CD8-positive, alpha-beta memory T cell (primary cell): ENCODE results near the gene SLC22A2. TPM values are rescaled to one million over a fixed set of nuclear protein-coding genes. Genes with fewer than 3 reads are reported as not detected.

Experiments
- CTCF ChIA-PET: fragments of 350-600 bp; sonication (Branson Sonifier 250); formaldehyde crosslinking; loops from one replicate; lab custom pipeline; 2021; ENCODE audit warnings: antibody characterized with exemption; lab: Charles Lee
- POLR2A ChIA-PET: fragments of 350-600 bp; sonication (Branson Sonifier 250); formaldehyde crosslinking; loops from one replicate; lab custom pipeline; 2021; ENCODE audit warnings: antibody characterized with exemption; lab: Charles Lee
- DNase-seq, 5 donors: peaks; one replicate each; pipeline versions ENCODE4 v3.0.0 to v3.0.0-alpha.2; 2020 to 2022; ENCODE audit warnings: mixed read lengths in 1 of 5
- H3K27ac ChIP-seq: one replicate; pipeline ENCODE4 v1.7.0; 2013; ENCODE audit warnings: low read depth, mild to moderate bottlenecking, low read length, moderate library complexity
- H3K27me3 ChIP-seq: 2 replicates; pipeline ENCODE4 v1.7.0; 2013; ENCODE audit warnings: low read length, mild to moderate bottlenecking; ENCODE audit not compliant: insufficient read depth, poor library complexity, severe bottlenecking
- H3K36me3 ChIP-seq: 2 replicates; pipeline ENCODE4 v1.7.0; 2013; ENCODE audit warnings: mild to moderate bottlenecking, low read length, moderate library complexity; ENCODE audit not compliant: insufficient read depth
- H3K4me1 ChIP-seq: 2 replicates; pipeline ENCODE4 v1.7.0; 2013; ENCODE audit warnings: mild to moderate bottlenecking, low read length, moderate library complexity; ENCODE audit not compliant: insufficient read depth
- H3K4me3 ChIP-seq: 2 replicates; pipeline ENCODE4 v1.7.0; 2013; ENCODE audit warnings: mild to moderate bottlenecking, low read length
- H3K9me3 ChIP-seq: 2 replicates; pipeline ENCODE4 v1.7.0; 2013; ENCODE audit warnings: mild to moderate bottlenecking, low read length
- H3K27ac Mint-ChIP-seq, 8 donors: one replicate each; pipeline ENCODE4 v1.8.0; 2020 to 2021; ENCODE audit warnings: mixed read lengths in 8 of 8, mild to moderate bottlenecking in 6 of 8, inconsistent platforms in 3 of 8, moderate library complexity in 3 of 8
- H3K27me3 Mint-ChIP-seq, 2 donors: one replicate each; pipeline ENCODE4 v1.8.0; 2020 to 2021; ENCODE audit warnings: mixed read lengths in 2 of 2, mild to moderate bottlenecking in 1 of 2, moderate library complexity in 1 of 2
- H3K36me3 Mint-ChIP-seq, 3 donors: one replicate each; pipeline ENCODE4 v1.8.0; 2020 to 2021; ENCODE audit warnings: mixed read lengths in 3 of 3, inconsistent platforms in 1 of 3, mild to moderate bottlenecking in 1 of 3
- H3K4me1 Mint-ChIP-seq, 3 donors: one replicate each; pipeline ENCODE4 v1.8.0; 2020 to 2021; ENCODE audit warnings: mixed read lengths in 3 of 3, inconsistent platforms in 1 of 3, mild to moderate bottlenecking in 1 of 3
- H3K4me3 Mint-ChIP-seq, 7 donors: one replicate each; pipeline ENCODE4 v1.8.0; 2020 to 2021; ENCODE audit warnings: mixed read lengths in 7 of 7, mild to moderate bottlenecking in 6 of 7, moderate library complexity in 4 of 7, inconsistent platforms in 2 of 7
- H3K9me3 Mint-ChIP-seq, 5 donors: one replicate each; pipeline ENCODE4 v1.8.0; 2020 to 2022; ENCODE audit warnings: mixed read lengths in 5 of 5, mild to moderate bottlenecking in 3 of 5, moderate library complexity in 2 of 5, inconsistent platforms in 1 of 5
- polyA plus RNA-seq: library from polyadenylated mRNA; unstranded; fragments of 300-500 nt; fragmentation: Illumina TruSeq; gene quantifications from one replicate; pipeline ENCODE4 v1.2.3, GENCODE V29; 2021
- total RNA-seq, 2 experiments: library from RNA; stranded (reverse); gene quantifications; one replicate each; pipeline ENCODE4 v1.2.3, GENCODE V29; 2021

The SLC22A2 gene
- total and polyA plus RNA-seq, 3 experiments from 2014 or later = not detected

DNA sequence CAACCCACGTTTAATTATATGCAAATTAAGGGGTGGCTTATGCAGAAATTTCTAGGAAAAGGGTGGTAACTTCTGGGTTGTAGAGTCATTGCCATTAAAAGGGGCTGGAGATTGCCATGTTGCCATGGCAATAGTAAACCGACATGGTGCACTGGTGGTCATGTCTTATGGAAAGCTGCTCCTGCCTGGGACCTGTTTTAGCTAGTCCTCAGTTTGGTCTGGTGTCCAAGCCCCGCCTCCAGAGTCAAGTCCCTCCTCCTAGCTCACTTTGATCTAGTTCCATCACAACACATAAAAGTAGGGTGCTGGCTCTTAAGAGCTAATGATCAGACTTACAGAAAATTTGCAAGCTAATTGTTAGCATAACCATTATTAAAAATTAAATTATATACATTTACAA, 5.3 kb downstream of the SLC22A2 start:
- H3K36me3 Mint-ChIP-seq = no peaks in the 10 kb centered on the region
- no peaks in the 10 kb centered on the region for H3K9me3 Mint-ChIP-seq
- no peaks in the 10 kb centered on the region for H3K4me1 Mint-ChIP-seq
- H3K9me3 ChIP-seq = no peaks in the 10 kb centered on the region
- no peak overlapping the region for H3K27ac Mint-ChIP-seq
- H3K36me3 ChIP-seq = no peaks in the 10 kb centered on the region
- H3K27me3 Mint-ChIP-seq = peaks cover 8 to 49% of the 10 kb centered on the region in 2 donors
- DNase-seq = no peak
- no peaks in the 10 kb centered on the region for H3K27me3 ChIP-seq
- H3K27ac ChIP-seq = no peak overlapping the region
- no peaks in the 10 kb centered on the region for H3K4me1 ChIP-seq
- H3K4me3 Mint-ChIP-seq = no peak overlapping the region
- H3K4me3 ChIP-seq = no peak overlapping the region
- POLR2A ChIA-PET = no interaction called here
- CTCF ChIA-PET = no interaction called here

DNA sequence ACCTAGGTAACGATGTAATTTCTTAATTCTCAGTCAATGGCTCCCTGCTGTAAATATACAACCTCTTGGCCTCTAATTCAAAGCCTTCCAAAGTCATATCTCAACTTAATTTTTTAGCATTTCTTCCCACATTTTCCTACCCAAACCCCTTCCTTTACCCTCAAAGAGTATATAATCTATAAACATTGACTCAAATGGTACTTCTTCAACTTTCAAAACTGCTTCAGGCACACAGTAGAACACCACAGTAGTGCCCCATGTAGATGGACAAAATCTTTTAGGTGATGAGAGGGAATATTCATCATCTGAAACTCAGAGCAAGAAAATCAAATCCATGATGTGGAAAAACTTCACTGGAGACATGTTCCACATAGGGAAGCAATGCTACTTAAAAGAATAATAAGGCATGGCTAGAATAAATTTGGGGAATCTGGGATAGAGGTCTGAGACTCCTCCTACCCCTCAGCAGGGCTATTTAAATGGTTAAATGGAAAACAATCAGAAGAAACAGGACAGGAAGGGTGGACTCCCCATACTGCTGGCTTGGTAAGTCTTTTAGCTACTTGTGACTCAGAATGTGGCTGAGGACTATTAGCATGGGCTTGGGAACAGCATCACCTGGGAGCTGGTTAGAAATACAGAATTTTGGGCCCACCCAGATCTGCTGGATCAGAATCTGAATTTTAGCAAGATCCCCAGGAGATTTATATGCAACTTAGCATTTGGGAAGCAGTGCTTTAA, 6.4 kb downstream of the SLC22A2 start:
- Mint-ChIP-seq H3K9me3 (no peaks in the 10 kb centered on the region), H3K27ac (no peak overlapping the region), H3K4me1 (no peaks in the 10 kb centered on the region), H3K36me3 (no peaks in the 10 kb centered on the region), H3K4me3 (no peak overlapping the region), H3K27me3 (peaks cover 10 to 52% of the 10 kb centered on the region in 2 donors)
- no peak overlapping the region for H3K27ac ChIP-seq
- H3K9me3 ChIP-seq = no peaks in the 10 kb centered on the region
- DNase-seq = no peak
- H3K4me3 ChIP-seq = no peak overlapping the region
- no peaks in the 10 kb centered on the region for H3K36me3 ChIP-seq
- ChIA-PET CTCF (no interaction called here), POLR2A (no interaction called here)
- H3K27me3 ChIP-seq = no peaks in the 10 kb centered on the region
- no peaks in the 10 kb centered on the region for H3K4me1 ChIP-seq

DNA sequence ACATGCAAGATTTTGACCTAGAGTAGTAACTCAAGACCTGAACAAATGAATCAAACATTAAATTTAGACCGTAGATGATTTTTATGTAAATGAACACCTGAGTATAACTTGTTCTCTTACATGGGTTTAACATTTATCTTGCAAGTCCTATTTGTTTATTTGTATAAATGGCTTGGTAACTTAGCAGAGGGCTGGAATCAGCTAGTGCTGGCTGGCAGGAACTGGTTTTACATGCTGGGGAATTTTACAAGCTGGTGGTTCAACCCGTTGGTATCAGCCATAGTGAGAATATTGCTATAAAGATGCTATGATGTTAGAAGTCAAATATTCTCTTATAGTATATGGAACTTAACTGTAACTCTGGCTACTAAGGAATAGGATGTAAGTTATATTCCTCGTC, 8.9 kb downstream of the SLC22A2 start:
- CTCF ChIA-PET = no interaction called here
- POLR2A ChIA-PET = no interaction called here

DNA sequence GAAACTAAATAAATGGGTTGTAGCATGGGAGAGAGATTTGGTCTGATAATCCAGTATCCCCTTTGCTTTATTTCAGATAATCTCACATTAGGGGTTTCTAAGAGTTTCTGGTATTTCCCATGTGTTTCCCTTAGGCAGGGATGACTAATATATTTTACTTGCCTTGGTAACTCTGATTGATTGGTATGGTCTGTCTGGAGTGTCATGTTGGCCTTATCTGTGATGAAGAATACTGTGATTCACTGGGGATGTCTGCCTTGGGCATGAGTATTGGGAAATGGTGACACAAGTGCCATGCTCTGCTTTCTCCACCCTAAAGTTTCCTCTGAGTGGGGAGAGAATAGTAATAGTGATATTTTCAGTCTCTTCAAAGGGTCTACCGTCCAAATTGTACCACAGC, 10.1 kb downstream of the SLC22A2 start:
- Mint-ChIP-seq H3K4me1 (no peaks in the 10 kb centered on the region), H3K36me3 (no peaks in the 10 kb centered on the region), H3K27ac (no peak overlapping the region), H3K4me3 (no peak overlapping the region), H3K27me3 (peaks cover 10 to 40% of the 10 kb centered on the region in 2 donors), H3K9me3 (no peaks in the 10 kb centered on the region)
- Histone ChIP-seq H3K4me1 (no peaks in the 10 kb centered on the region), H3K36me3 (no peaks in the 10 kb centered on the region), H3K9me3 (no peaks in the 10 kb centered on the region), H3K27ac (no peak overlapping the region), H3K27me3 (no peaks in the 10 kb centered on the region), H3K4me3 (no peak overlapping the region)
- no peak for DNase-seq
- CTCF ChIA-PET = no interaction called here
- POLR2A ChIA-PET = no interaction called here

More for the DNA sequence above, 8.9 kb downstream of the SLC22A2 start:
- no peaks in the 10 kb centered on the region for H3K4me1 Mint-ChIP-seq
- Histone ChIP-seq H3K27me3 (no peaks in the 10 kb centered on the region), H3K36me3 (no peaks in the 10 kb centered on the region), H3K4me3 (no peak overlapping the region), H3K27ac (no peak overlapping the region), H3K4me1 (no peaks in the 10 kb centered on the region), H3K9me3 (no peaks in the 10 kb centered on the region)
- H3K27ac Mint-ChIP-seq = no peak overlapping the region
- DNase-seq = no peak
- no peaks in the 10 kb centered on the region for H3K9me3 Mint-ChIP-seq
- no peaks in the 10 kb centered on the region for H3K36me3 Mint-ChIP-seq
- H3K27me3 Mint-ChIP-seq = peaks cover 10 to 47% of the 10 kb centered on the region in 2 donors
- H3K4me3 Mint-ChIP-seq = no peak overlapping the region

DNA sequence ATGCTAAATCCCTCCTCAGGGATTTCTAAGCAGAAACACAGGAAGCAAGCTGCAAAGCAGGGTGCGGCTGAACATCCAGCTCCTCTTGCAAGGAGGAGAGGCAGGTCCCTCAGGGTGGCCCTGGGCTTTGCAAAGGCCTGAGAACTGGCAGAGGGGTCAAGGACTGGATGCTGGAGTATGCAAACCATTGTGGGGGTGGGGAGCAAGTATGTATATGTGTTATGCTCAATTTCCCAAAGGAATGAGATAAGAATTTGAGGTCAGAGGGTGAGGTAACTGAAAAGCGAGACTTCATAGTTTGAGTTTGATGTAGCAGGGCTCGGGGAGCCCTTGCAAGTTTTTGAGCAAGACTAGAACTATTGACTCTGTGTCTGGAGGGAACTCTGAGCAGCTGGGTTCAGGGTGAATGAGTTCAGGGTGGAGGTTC, 11.2 kb downstream of the SLC22A2 start:
- Mint-ChIP-seq H3K27ac (no peak overlapping the region), H3K4me1 (no peaks in the 10 kb centered on the region), H3K4me3 (no peak overlapping the region)

DNA sequence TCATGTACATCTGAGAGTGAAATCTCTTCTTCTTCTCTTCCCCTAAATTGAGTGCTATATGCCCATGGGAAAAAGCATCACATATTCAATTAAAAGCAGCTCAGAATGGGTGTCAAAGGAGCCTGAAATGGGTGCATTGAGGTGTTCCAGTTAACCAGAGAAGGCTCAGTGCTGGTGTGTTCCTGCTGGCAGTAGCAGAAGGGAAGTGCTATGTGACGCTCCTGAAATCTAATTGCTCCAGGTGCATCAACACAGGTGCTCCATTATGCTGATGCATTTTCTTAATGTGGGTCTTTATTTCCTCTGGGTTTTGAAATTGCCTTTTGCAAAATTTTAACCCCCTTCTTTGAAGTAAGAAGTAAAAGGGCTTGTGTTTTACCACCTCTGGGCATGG, 17.9 kb downstream of the SLC22A2 start:
- H3K4me1 Mint-ChIP-seq = no peaks in the 10 kb centered on the region
- ChIA-PET POLR2A (no interaction called here), CTCF (no interaction called here)
- H3K27ac Mint-ChIP-seq = no peak overlapping the region
- Histone ChIP-seq H3K9me3 (no peaks in the 10 kb centered on the region), H3K4me1 (no peaks in the 10 kb centered on the region), H3K27me3 (no peaks in the 10 kb centered on the region), H3K36me3 (no peaks in the 10 kb centered on the region), H3K4me3 (no peak overlapping the region), H3K27ac (no peak overlapping the region)
- peaks cover 0 to 4% (median 0%) of the 10 kb centered on the region in 3 donors for H3K36me3 Mint-ChIP-seq
- H3K4me3 Mint-ChIP-seq = no peak overlapping the region
- H3K9me3 Mint-ChIP-seq = peaks cover 4 to 7% (median 5%) of the 10 kb centered on the region in 5 donors
- DNase-seq = no peak
- H3K27me3 Mint-ChIP-seq = peaks cover 0 to 17% of the 10 kb centered on the region in 2 donors

More for the DNA sequence above, 11.2 kb downstream of the SLC22A2 start:
- no peak overlapping the region for H3K4me3 ChIP-seq
- Mint-ChIP-seq H3K27me3 (peaks cover 10 to 37% of the 10 kb centered on the region in 2 donors), H3K36me3 (no peaks in the 10 kb centered on the region), H3K9me3 (no peaks in the 10 kb centered on the region)
- H3K36me3 ChIP-seq = no peaks in the 10 kb centered on the region
- ChIA-PET POLR2A (no interaction called here), CTCF (no interaction called here)
- H3K9me3 ChIP-seq = no peaks in the 10 kb centered on the region
- no peaks in the 10 kb centered on the region for H3K4me1 ChIP-seq
- H3K27me3 ChIP-seq = no peaks in the 10 kb centered on the region
- H3K27ac ChIP-seq = no peak overlapping the region
- DNase-seq = no peak

DNA sequence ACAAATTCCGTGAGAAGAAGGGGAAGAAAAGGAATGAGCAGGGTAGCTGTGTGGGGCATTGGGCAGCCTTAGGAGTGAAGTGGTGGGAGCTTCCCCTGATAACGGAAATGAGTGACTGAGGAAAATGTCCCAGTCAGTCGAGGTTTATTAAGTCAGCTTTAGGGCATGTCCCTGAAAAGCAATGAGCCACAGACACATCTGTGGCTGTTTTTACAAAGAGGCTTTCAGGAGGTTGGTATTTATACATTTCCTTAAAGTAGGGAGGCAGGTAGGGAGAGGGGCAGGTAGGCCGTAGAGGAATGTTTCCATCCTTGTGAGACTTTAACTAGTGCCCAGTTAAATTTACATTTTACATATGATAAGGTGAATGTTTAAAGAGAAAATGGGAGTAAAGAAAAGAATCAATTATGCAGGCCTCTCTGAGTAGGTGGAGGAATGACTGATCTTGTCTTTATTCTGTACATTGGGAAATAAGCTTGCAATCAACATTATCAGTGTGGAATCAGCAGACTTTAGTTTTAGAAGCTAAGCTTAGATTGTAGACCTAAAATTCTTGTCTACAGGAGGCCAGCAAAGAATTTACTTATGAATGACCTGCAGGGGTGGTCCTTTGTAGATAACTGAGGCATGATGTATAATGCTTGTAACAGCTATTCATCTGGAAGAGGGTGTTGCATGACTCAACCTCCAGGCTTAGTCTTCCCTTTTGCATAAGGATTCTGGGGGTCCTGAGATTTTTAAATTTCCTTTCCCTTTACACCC, 18.5 kb downstream of the SLC22A2 start:
- Mint-ChIP-seq H3K27me3 (peaks cover 0 to 18% of the 10 kb centered on the region in 2 donors), H3K4me3 (no peak overlapping the region), H3K9me3 (peaks cover 4 to 9% (median 6%) of the 10 kb centered on the region in 5 donors), H3K36me3 (peaks cover 0 to 4% (median 0%) of the 10 kb centered on the region in 3 donors), H3K27ac (no peak overlapping the region), H3K4me1 (no peaks in the 10 kb centered on the region)
- ChIA-PET CTCF (no interaction called here), POLR2A (no interaction called here)
- no peak overlapping the region for H3K4me3 ChIP-seq
- no peaks in the 10 kb centered on the region for H3K27me3 ChIP-seq
- H3K27ac ChIP-seq = no peak overlapping the region
- no peaks in the 10 kb centered on the region for H3K36me3 ChIP-seq
- no peak for DNase-seq
- no peaks in the 10 kb centered on the region for H3K4me1 ChIP-seq
- H3K9me3 ChIP-seq = no peaks in the 10 kb centered on the region
